Uterus (tissue), 2 donors: ENCODE measurements around the gene RBAK.

ENCODE experiments used
- POLR2A ChIP-seq, 2 donors: fragments of 450-650 bp; IDR thresholded peaks; one replicate each; pipeline ENCODE4 v1.6.1; 2016; ENCODE audit warnings: antibody characterized with exemption in 2 of 2, mild to moderate bottlenecking in 1 of 2, moderate library complexity in 1 of 2
- TF ChIP-seq, protein P1 (sequence below), 4 experiments: fragments of 200-600 bp in 2 of 4; fragments of 450-650 bp in 2 of 4; sonication (generic) in 2 of 4; IDR thresholded peaks; one replicate each; pipeline ENCODE4 v1.5.1; 2016 to 2019; ENCODE audit warnings: antibody characterized with exemption in 4 of 4, mild to moderate bottlenecking in 2 of 4, moderate library complexity in 1 of 4

DNA sequence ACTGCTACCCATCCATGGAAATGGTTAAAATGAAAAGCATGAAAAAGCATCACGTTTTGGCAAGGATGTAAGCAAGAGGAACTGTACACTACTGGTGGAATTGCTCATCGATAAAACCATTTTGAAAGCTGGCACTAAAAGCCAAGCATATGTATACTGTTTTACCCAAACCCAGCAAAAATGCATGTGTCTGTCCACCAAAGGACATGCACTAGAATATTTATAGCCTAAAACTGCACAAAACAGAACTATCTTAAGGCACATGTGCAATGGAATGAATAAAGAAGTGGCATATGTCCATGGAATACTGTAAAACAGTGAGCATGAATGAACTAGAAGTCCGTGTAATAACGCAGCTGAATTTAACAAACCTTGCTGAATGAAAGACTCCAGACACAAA is 22.9 kb downstream of the RBAK start:
- TF ChIP-seq, protein P1, sequence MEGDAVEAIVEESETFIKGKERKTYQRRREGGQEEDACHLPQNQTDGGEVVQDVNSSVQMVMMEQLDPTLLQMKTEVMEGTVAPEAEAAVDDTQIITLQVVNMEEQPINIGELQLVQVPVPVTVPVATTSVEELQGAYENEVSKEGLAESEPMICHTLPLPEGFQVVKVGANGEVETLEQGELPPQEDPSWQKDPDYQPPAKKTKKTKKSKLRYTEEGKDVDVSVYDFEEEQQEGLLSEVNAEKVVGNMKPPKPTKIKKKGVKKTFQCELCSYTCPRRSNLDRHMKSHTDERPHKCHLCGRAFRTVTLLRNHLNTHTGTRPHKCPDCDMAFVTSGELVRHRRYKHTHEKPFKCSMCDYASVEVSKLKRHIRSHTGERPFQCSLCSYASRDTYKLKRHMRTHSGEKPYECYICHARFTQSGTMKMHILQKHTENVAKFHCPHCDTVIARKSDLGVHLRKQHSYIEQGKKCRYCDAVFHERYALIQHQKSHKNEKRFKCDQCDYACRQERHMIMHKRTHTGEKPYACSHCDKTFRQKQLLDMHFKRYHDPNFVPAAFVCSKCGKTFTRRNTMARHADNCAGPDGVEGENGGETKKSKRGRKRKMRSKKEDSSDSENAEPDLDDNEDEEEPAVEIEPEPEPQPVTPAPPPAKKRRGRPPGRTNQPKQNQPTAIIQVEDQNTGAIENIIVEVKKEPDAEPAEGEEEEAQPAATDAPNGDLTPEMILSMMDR (IDR thresholded peaks at IDR 0.05) = no peak
- TF ChIP-seq POLR2A (IDR thresholded peaks at IDR 0.05) = no peak
